Measurements from ENCODE around the gene CDK5R2.
"Not testable (repeated sequence)": the region's sequence is repeated elsewhere in the genome, so short reads cannot be mapped to it uniquely, and the experiment has no call there.

Gene CDK5R2

GRCh38 chr2:218924757-218925156, 34.7 kb upstream of the CDK5R2 start:
- H2AFZ ChIP-seq (ENCODE audit: low read depth, low read length): no peak overlapping the region
- no peaks in the 10 kb centered on the region for H3K79me2 ChIP-seq (ENCODE audit: insufficient read depth, low read length)
- no peaks in the 10 kb centered on the region for H3K4me1 ChIP-seq (ENCODE audit: insufficient read depth, low read length)
- TF ChIP-seq CTCF (IDR thresholded peaks at IDR 0.05; ENCODE audit: borderline replicate concordance, extremely low read depth, low read length, poor library complexity, severe bottlenecking): no peak
- no peak for TF ChIP-seq EZH2 (IDR thresholded peaks at IDR 0.05; ENCODE audit: borderline replicate concordance, low read depth, low read length, severe bottlenecking)
- no peaks in the 10 kb centered on the region for H4K20me1 ChIP-seq (ENCODE audit: insufficient read depth, low read length)
- H3K27me3 ChIP-seq (ENCODE audit: insufficient read depth, low read length, poor library complexity): peaks cover 4% of the 10 kb centered on the region
- H3K9me3 ChIP-seq (ENCODE audit: insufficient read depth, low read length, severe bottlenecking): peaks cover 7% of the 10 kb centered on the region
- no peak overlapping the region for H3K27ac ChIP-seq (ENCODE audit: low read length)
- no peak for ATAC-seq (ENCODE audit: insufficient read depth, low read depth)
- no peak overlapping the region for H3K4me2 ChIP-seq (ENCODE audit: insufficient read depth, low read length)
- no peak overlapping the region for H3K4me3 ChIP-seq (ENCODE audit: low read depth in 1 of 2, low read length in 2 of 2)
- DNase-seq: no peak
- no peak overlapping the region for H3K9ac ChIP-seq (ENCODE audit: low read depth, low read length)
- no peaks in the 10 kb centered on the region for H3K36me3 ChIP-seq (ENCODE audit: insufficient read depth, low read length)

GRCh38 chr2:218925434-218925833, 34.0 kb upstream of the CDK5R2 start:
- Histone ChIP-seq H3K9ac (ENCODE audit: low read depth, low read length) (no peak overlapping the region), H3K9me3 (ENCODE audit: insufficient read depth, low read length, severe bottlenecking) (peaks cover 7% of the 10 kb centered on the region), H3K4me1 (ENCODE audit: insufficient read depth, low read length) (no peaks in the 10 kb centered on the region), H3K27ac (ENCODE audit: low read length) (no peak overlapping the region), H3K4me3 (ENCODE audit: low read depth in 1 of 2, low read length in 2 of 2) (no peak overlapping the region), H2AFZ (ENCODE audit: low read depth, low read length) (no peak overlapping the region), H3K4me2 (ENCODE audit: insufficient read depth, low read length) (no peak overlapping the region), H3K79me2 (ENCODE audit: insufficient read depth, low read length) (no peaks in the 10 kb centered on the region), H3K27me3 (ENCODE audit: insufficient read depth, low read length, poor library complexity) (peaks cover 4% of the 10 kb centered on the region), H3K36me3 (ENCODE audit: insufficient read depth, low read length) (no peaks in the 10 kb centered on the region), H4K20me1 (ENCODE audit: insufficient read depth, low read length) (no peaks in the 10 kb centered on the region)
- DNase-seq: no peak
- ATAC-seq (ENCODE audit: insufficient read depth, low read depth): no peak
- TF ChIP-seq CTCF (IDR thresholded peaks at IDR 0.05; ENCODE audit: borderline replicate concordance, extremely low read depth, low read length, poor library complexity, severe bottlenecking) (no peak), EZH2 (IDR thresholded peaks at IDR 0.05; ENCODE audit: borderline replicate concordance, low read depth, low read length, severe bottlenecking) (no peak)

- H3K79me2 ChIP-seq (ENCODE audit: insufficient read depth, low read length): no peaks in the 10 kb centered on the region
- no peak overlapping the region for H3K4me3 ChIP-seq (ENCODE audit: low read depth in 1 of 2, low read length in 2 of 2)
- H2AFZ ChIP-seq (ENCODE audit: low read depth, low read length): no peak overlapping the region
- no peaks in the 10 kb centered on the region for H4K20me1 ChIP-seq (ENCODE audit: insufficient read depth, low read length)
- H3K27ac ChIP-seq (ENCODE audit: low read length): no peak overlapping the region
- H3K9me3 ChIP-seq (ENCODE audit: insufficient read depth, low read length, severe bottlenecking): peaks cover 7% of the 10 kb centered on the region
- no peak for ATAC-seq (ENCODE audit: insufficient read depth, low read depth)
- H3K27me3 ChIP-seq (ENCODE audit: insufficient read depth, low read length, poor library complexity): peaks cover 4% of the 10 kb centered on the region
- H3K9ac ChIP-seq (ENCODE audit: low read depth, low read length): no peak overlapping the region
- no peak overlapping the region for H3K4me2 ChIP-seq (ENCODE audit: insufficient read depth, low read length)
- TF ChIP-seq CTCF (IDR thresholded peaks at IDR 0.05; ENCODE audit: borderline replicate concordance, extremely low read depth, low read length, poor library complexity, severe bottlenecking) (no peak), EZH2 (IDR thresholded peaks at IDR 0.05; ENCODE audit: borderline replicate concordance, low read depth, low read length, severe bottlenecking) (no peak)
- no peaks in the 10 kb centered on the region for H3K4me1 ChIP-seq (ENCODE audit: insufficient read depth, low read length)
- no peak for DNase-seq
- no peaks in the 10 kb centered on the region for H3K36me3 ChIP-seq (ENCODE audit: insufficient read depth, low read length)
Observed at GRCh38 chr2:218927422-218927821, 32.0 kb upstream of the CDK5R2 start.

- no peak overlapping the region for H3K4me3 ChIP-seq (ENCODE audit: low read depth in 1 of 2, low read length in 2 of 2)
- peaks cover 4% of the 10 kb centered on the region for H3K27me3 ChIP-seq (ENCODE audit: insufficient read depth, low read length, poor library complexity)
- no peaks in the 10 kb centered on the region for H3K36me3 ChIP-seq (ENCODE audit: insufficient read depth, low read length)
- no peak overlapping the region for H2AFZ ChIP-seq (ENCODE audit: low read depth, low read length)
- H4K20me1 ChIP-seq (ENCODE audit: insufficient read depth, low read length): no peaks in the 10 kb centered on the region
- no peak for DNase-seq
- peaks cover 7% of the 10 kb centered on the region for H3K9me3 ChIP-seq (ENCODE audit: insufficient read depth, low read length, severe bottlenecking)
- H3K9ac ChIP-seq (ENCODE audit: low read depth, low read length): no peak overlapping the region
- no peaks in the 10 kb centered on the region for H3K4me1 ChIP-seq (ENCODE audit: insufficient read depth, low read length)
- no peak overlapping the region for H3K4me2 ChIP-seq (ENCODE audit: insufficient read depth, low read length)
- TF ChIP-seq EZH2 (IDR thresholded peaks at IDR 0.05; ENCODE audit: borderline replicate concordance, low read depth, low read length, severe bottlenecking) (no peak), CTCF (IDR thresholded peaks at IDR 0.05; ENCODE audit: borderline replicate concordance, extremely low read depth, low read length, poor library complexity, severe bottlenecking) (no peak)
- H3K27ac ChIP-seq (ENCODE audit: low read length): no peak overlapping the region
- no peak for ATAC-seq (ENCODE audit: insufficient read depth, low read depth)
- no peaks in the 10 kb centered on the region for H3K79me2 ChIP-seq (ENCODE audit: insufficient read depth, low read length)
Observed at GRCh38 chr2:218927876-218928275, 31.6 kb upstream of the CDK5R2 start.

- not testable (repeated sequence) for H2AFZ ChIP-seq (ENCODE audit: low read depth, low read length); H3K9me3 ChIP-seq (ENCODE audit: insufficient read depth, low read length, severe bottlenecking); H3K4me2 ChIP-seq (ENCODE audit: insufficient read depth, low read length); H3K36me3 ChIP-seq (ENCODE audit: insufficient read depth, low read length); H3K4me3 ChIP-seq (ENCODE audit: low read depth in 1 of 2, low read length in 2 of 2); H3K79me2 ChIP-seq (ENCODE audit: insufficient read depth, low read length); H3K4me1 ChIP-seq (ENCODE audit: insufficient read depth, low read length); DNase-seq; H3K27me3 ChIP-seq (ENCODE audit: insufficient read depth, low read length, poor library complexity); ATAC-seq (ENCODE audit: insufficient read depth, low read depth); H4K20me1 ChIP-seq (ENCODE audit: insufficient read depth, low read length); H3K27ac ChIP-seq (ENCODE audit: low read length); H3K9ac ChIP-seq (ENCODE audit: low read depth, low read length)
Observed at GRCh38 chr2:218930488-218930887, 29.0 kb upstream of the CDK5R2 start.
